Measurements from ENCODE around the gene CXorf66.
"Not testable (repeated sequence)": the region's sequence is repeated elsewhere in the genome, so short reads cannot be mapped to it uniquely, and the experiment has no call there.

Gene CXorf66, protein sequence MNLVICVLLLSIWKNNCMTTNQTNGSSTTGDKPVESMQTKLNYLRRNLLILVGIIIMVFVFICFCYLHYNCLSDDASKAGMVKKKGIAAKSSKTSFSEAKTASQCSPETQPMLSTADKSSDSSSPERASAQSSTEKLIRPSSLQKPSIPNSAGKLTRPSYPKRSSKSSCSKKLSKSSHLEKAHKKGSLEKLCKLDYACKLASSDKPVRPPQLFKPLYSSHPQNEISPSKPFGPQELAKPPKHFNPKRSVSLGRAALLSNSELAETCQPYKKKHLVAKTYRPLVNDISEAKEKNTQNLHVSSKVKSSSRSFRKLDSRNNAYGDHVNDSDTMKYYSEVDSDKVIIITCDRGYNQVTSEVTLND

DNA sequence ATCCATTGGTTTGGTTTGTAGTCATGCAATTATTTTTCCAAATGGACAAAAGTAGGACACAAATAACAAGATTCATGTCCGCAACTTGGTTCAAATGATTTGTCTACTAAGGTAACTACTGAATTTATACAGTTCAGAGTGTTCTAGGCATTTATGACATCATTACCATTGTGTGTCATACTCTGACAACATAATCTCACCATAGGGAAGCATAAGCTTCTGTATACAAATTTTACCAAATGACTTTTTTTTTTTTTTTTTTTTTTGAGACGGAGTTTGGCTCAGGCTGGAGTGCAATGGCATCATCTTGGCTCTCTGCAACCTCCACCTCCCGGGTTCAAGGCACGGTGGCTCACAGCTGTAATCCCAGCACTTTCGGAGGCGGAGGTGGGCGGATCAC, at the start of gene CXorf66:
Gene CXorf66 (minus strand): TSS at position 101 of the 400 bp plus-strand sequence. CDS start 25 bp downstream, at position 76.
- DNase-seq: no peak

DNA sequence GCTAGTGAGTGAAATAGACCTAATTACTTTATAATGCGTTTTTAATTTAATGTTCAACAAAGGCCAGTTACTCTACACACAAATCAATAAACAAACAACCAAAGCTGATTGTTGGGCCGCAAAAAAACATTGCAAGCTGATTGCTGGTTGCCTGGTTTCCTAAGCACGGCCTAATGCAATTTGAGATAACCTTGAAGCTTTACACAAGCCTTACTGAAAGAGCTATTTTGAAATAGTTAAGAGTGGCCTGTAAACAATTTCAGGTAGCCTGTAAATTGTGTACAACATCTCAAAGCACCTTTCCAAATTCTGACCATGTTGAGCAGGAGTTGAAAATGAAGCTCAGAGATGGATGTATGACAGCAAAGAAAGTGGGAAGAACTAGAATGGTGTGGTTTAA, 17.5 kb upstream of the CXorf66 start:
- DNase-seq: no peak

DNA sequence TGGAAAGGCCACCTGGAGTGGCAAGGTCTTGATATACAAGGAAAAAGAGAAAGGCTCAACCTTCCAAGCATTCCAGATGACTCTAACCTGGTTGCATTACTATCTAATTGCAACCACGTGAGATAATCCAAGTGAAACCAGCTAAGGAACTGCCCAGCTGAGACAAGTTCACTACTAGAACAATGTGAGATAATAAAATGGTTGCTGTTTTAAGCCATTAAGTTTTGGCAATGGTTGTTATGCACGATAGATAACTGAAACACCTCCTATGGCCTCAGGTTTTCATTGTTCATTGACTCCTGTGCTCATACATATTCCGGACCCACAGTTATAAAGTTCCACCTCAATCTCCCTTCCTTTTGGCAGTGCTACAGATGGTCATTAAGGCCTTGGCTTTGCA, 9.2 kb upstream of the CXorf66 start:
- no peak for DNase-seq

DNA sequence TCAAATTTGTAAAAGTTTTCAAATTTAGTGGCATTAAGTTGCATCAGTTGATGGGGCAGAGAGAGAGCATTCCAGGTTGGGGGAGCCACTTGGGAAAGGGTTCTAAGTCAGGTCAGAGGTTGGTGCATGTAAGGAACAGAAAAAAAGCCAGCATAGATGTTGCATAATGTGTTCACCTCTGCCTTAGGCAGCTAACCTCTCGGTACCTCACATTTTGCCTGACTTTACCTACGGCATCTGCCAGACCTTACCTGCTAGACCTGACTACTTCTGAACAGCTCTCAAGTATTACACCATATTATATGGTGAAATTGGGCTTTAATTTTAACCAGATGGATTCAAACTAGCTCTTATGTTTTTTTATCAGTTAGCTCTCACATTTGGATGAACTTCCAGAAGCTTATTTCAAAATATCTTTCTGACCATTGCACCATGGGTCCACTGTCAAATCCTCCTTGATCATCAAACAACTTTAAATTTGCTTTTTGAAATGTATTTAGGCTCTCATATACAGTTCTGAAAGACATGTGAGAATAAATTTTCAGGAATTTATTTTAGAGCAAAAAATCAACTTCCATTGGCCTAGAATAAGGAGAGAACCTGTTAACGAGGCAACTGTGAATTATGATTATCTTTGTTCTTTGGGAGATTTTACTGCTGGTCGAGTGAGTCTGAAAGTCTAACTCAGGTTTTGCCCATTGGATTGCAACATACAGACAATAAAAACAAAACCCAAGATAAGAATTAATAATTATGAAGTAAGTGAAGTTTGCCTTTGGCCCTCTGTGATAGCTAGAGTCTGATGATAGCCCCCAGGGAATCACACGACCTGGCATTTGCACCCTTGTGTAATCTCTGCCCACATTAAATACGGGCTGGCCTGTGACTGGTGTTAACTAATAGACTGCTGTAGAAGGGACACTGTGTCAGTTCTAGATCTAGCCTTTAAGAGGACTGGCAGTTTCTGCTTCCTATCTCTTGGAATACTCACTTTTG, 7.6 kb upstream of the CXorf66 start:
- DNase-seq: no peak

DNA sequence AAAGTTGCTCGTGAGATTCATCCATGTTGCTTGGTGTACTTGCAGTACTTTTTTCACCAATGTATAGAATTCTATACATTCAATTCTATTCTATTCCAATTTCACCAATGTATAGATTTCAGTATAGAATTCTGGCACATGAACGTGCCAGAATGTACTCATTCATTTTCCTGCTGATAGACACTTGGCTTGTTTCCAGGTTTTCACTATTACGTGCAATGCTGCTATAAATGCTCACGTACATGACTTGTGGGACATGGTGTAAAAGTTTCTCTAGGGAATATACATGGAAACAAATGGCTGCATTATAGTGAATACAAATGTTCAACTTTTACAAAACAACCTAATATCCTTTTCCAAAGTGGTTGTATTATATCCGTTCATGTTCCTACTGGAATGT, 6.8 kb upstream of the CXorf66 start:
- no peak for DNase-seq

DNA sequence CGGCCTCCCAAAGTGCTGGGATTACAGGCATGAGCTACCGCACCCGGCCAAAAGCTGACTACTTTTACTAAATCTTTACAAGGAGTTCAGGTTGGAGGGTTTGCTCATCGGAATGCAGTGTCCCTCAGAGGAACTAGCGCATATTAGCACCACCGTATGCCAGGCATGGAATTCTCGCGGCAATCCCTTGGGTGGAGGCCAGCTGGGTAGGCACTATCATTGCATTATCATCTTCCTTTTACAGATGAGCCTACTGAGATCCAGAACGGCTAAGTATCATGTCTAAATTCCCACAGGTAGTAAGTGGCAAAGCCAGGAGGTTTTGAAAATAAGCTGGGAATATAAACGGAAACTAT, 6.1 kb upstream of the CXorf66 start:
- no peak for DNase-seq

DNA sequence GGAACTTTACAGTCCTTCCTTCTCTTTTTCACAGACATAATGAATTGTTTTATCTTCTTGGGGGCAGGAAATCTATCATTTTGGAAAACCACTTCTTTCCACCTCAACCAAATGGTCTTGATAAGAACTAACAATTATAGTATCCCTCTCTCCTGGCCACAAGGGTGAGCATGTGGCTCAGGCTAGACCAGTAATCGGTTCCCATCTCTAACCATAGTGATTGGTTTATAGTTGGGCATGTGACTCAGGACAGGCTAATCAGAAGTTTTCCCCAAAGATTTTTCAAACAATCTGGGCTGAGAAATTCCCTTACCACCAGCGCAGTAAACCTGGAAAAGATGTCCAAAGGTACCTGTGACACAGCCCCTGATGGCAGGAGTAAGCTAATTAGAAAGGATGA, 4.0 kb upstream of the CXorf66 start:
- no peak for DNase-seq

DNA sequence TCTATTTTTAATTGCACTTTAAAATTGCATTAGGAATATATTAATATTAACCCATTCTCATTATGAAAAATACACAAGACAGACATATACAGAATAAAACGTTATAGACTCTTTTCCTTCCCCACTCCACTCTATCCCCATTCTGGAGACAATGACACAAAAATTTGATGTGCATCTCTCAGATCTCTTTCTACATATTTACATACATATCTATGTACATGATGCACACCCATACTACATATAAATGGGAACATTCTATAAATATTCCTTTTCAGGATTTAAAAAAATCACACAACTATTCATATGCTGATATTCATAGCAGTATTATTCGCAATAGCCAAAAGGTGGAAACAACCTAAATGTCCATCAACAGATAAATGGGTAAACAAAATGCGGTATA, 2.4 kb upstream of the CXorf66 start:
- no peak for DNase-seq

DNA sequence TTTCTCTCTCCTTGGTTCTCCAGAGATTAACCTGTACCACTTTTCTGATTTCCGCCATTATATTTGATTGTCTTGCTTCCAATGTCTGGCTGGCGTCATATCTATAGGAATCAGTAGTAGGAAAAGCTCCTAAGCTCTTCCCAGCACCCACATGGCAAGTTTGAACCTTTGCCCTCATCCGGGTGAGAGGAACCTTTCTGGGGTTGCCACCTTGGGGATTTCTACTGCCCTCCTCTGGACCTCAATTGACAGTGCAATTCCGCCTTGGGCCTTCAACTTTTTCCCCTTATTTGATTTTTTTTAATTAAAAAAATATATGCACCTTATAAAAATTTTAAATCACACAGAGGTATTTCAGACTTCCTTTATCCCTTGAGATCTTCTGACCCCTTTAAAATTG, 2.0 kb upstream of the CXorf66 start:
- DNase-seq: no peak

DNA sequence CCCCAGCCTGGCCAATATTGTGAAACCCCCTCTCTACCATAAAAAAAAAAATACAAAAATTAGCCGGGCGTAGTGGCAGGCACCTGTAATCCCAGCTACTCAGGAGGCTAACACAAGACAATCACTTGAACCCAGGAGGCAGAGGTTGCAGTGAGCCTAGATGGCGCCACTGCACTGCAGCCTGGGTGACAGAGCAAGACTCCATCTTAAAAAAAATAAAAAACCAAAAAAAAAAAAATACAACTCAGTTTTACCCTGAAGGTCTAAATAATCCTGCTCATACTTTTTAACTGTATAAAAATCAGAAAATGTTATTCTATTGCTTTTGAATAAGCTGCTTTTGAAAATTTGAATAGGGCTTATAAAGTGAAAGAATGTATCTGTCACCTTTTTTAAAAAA, 838 bp upstream of the CXorf66 start:
- DNase-seq: not testable (repeated sequence)

DNA sequence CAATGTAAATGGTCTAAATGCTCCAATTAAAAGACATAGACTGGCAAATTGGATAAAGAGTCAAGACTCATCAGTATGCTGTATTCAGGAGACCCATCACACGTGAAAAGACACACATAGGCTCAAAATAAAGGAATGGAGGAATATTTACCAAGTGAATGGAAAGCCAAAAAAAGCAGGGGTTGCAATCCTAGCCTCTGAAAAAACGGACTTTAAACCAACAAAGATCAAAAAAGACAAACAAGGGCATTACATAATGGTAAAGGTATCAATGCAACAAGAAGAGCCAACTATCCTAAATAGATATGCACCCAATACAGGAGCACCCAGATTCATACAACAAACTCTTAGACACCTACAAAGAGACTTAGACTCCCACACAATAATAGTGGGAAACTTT, 4.2 kb downstream of the CXorf66 start:
- DNase-seq: not testable (repeated sequence)

DNA sequence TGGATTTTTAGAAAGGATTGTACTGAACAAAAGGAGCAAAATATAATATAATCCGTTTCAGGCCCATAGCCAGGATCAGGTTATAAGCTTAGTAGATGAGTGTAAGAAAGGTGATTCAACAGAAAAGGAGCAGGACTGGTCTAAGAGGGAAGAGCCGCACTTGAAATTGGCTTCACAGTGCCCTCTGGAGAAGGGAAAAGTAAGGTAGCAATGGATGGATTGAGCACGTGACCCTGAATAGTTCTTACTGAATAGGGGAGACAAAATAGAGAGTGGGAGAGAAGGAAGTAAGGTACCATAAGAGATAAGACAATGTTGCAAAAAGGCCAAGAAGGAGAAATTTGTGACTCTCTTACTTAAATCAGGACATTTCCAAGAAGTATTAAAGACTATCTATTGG, 15.6 kb downstream of the CXorf66 start:
- DNase-seq: no peak

DNA sequence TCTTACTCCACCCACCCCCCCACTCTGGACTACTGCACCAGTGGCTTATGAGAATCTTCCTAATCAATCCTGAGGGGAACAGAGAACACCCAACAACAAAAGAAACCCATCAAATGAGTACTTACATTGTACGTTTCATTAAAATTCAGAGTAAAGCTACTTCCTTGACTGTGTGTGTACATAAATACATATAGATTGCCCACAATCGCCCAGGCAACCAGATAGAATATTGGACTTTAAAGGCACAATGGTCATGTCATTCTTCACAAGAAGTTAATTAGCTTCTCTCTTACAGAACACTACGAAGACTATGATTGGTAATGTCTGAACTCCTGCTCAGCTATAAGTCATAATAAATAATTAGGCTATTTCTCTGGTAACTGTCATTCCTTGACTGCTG, 20.2 kb downstream of the CXorf66 start:
- no peak for DNase-seq

DNA sequence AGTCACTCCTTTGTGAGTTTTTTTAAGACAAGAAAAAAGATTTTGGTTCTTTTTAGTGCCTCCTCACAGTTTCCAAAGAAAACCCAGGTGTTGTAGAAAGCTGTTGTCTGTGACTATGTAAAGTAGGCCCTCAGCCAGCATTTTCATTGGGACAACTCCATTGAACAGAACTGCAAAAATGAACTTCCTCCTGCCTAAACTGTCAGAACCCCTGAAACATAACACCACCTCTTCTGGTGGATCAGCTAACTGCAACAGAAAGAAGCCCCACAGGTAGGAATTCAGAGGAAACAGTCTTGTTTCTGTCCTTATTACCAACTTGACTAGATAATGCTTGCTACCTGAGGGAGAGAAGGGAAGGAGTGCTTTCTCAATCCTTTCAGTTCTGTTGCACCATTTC, 29.1 kb downstream of the CXorf66 start:
- no peak for DNase-seq

DNA sequence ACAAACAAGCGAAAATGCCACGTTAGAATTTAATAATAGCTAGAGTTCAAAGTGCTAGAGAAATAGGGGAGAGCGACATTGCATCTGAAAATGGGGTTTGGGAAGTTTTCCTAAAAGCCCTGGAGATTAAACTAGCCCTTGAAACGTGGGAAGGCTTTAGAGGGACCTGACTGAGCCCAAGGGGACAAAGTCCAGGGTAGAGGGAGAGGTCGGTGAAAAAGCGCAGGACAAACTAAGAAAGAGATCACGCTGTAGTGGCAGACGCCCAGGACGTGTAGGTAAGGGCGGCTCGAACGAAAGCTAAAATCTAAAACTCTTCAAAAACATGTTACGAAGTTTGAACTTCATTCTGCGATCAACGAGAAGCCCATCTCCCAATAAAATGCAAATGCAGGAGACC, 31.4 kb downstream of the CXorf66 start:
- DNase-seq: no peak

DNA sequence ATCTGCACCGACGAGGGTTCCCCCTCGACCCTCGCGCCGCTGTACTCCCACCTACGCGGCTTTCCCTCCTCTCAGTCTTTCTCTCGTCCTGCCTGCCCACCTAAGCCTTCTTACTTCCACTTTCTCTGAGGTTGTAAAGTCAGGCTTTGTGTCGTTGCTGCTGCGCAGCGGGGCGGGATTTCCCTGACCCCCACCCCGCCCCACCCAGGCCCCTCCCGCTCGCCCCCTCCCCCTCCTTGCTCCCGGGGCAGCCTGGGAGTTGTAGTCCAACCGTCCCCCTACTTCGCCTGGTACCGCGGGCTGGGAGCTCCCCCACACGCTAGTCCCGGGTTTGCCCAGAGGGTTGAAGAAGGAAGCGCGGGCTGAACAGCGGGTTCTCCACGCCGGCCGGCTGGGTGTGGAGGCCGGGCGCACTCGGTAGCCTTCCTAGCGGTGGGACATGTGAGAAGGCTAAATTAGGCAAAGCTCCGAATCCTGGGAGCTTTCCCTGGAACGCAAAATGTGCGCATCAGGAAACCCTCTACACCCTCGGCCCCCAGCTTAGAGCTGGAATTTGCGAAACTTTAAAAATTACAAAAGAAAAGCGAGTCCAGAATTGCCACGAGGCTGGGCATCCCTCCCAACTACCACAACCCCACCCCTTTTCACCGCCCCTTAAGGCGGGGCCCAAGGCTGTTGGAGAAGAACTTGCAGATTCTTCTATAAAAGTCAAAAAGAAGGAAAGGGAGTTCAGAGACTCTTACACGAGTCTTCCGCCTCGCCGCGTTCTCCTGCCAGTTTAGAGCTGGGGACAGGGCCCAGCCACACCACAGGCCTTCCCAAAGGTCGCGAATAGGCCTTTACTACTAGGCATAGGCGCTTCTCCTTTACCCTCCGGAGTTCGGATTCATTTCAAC, 32.2 kb downstream of the CXorf66 start, which contains the start of gene ATP11C:
Gene ATP11C (minus strand): TSS at position 153 of the 896 bp plus-strand sequence. CDS start 1,011 bp downstream, outside the sequence.
- DNase-seq: peak; percentile 78 to 81

DNA sequence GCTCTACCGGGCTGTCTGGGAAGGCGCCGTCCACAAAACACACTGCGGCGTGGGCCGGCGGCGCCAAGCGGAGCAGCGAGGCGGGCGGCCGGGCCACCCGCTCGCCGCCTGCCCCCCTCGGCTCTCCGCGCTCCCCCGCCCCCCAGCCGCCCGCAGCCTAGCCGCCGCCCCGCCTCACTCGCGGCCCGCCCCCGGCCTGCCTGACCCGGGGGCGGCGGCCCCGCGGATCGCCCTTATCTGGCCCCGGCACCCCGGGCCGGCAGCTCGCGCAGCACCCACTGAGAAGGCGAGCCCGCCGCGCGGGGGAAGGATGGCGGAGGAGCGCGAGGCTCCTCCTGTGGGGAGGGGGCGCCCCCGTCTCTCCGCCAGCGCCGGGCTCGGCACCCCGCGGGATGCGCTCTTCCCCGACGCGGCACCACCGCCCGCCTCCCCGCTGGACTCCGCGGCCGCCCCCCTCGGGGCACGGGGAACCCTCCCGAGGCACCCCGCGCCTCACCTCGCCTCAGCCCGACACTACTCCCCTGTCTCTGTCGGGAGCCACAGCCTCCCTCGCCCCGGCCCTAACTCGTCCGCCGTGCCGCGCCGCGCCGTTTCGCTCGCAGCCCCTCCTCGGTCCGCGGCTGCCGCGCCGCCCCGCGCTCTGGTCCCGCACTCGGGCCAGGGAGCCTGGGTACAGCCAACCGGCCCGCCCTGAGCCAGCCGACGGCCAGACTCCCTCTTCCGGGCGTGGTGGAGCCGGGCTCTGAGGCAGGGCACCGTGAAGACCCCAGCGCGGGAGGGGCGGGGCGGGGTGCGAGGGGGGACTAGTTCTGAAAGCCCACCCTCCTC, 33.0 kb downstream of the CXorf66 start:
- peak; percentile 17 to 18 for DNase-seq

DNA sequence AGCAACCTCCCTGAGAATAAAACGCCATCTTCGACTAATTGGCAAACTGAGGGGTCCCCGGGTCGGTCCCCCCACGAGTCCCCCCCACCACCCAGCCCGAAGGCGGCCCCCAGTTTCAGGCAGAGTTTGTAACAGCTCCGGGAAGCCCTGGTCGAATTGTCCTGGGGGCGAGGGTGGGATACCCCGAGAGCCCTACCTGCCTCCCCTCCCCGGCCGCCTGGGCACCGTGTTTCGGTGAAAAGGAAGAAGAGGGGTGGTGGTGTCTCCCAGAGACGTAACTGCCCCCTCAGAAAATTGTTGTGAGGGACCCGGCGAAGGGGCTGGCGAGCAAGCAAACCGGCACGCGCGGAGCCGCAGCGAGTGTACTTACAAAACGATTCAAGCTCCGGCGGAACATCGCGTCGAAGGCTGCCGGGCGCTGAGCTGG, 33.7 kb downstream of the CXorf66 start:
- no peak for DNase-seq

DNA sequence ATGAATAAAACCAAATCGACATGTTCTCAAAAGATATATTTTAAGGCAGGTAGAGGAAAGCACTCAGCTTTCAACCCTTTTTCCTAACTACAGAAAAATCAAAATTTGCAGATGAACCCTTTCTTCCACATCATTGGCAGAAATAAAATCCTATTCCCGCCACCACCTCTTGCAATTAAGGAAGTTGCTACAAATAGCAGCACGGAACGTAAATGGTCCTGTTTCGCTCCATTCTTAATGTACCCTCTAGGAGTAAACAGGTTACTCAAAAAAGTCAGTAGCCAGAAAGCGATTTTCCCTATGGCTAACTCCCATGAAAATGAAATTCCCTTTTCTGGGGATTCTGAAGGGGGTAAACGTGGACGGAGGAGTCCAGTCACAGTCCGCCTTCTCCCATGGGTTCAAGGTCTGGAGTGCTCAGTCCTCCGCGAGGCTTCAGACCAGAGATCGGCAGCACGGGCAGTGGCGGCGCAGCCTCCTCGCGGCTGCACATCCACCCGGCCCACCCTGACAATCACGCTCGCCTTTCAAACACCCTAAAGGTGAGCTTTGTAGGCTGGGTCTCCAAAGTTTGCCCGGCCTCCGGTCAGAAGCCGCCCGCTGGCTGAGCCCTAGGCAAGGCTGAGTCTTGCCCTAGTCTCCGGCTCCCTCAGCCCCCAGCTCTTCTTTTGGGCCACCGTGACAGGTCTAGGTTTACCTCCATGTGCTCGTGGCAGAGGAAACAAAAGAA, 34.2 kb downstream of the CXorf66 start:
- no peak for DNase-seq

DNA sequence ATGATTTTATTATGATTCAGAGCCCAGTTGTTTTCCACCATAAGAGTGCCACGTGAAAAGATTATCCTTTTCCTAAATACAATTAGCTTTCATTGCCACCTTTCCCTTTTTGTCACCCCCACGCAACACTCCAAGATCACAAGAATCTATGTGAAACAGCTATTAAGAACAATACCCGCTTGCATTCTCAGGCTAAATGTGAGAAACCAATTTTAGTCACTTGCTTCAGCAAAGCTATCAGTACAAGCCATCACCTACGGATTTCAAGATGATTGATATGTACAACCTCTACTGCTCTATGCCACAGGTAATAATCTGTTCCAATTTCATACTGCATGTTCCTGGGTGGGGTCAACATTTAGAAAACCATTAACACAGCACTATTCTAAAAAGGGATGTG, 34.9 kb downstream of the CXorf66 start:
- no peak for DNase-seq

DNA sequence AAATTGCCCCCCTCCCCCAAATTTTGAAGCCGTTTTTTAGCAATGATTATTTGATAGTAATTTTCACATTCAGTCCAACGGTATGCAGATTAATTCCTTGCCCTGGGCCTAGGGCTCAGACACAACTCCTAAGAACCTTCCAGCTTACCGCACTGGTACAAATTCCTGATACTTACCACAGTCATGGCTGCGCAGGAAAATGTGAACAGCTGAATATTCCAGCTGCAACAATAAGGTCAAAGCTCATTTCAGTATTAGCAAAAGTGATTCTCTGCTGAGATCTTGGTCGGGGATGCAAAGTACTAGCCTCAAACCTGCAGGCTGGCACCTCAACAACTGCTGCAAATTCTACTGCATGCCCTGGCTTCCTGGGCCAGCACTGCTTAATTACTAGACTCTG, 35.4 kb downstream of the CXorf66 start:
- no peak for DNase-seq
